Neuronal stem cell (in vitro differentiated cells): ENCODE data around the gene PPP3CA.

Experiments used
- DNase-seq: peaks from one replicate; pipeline ENCODE4 v3.0.0-alpha.2; 2013; ENCODE audit warnings: low spot score
- H2AFZ ChIP-seq: one replicate; pipeline ENCODE4 v1.6.1; 2013; ENCODE audit warnings: mild to moderate bottlenecking, low read length, inconsistent platforms
- H2AK5ac ChIP-seq: 2 replicates; pipeline ENCODE4 v1.6.1; 2013; ENCODE audit warnings: low read depth, mild to moderate bottlenecking, inconsistent platforms, low read length, moderate library complexity, mixed read lengths
- H2BK120ac ChIP-seq: 2 replicates; pipeline ENCODE4 v1.6.1; 2013; ENCODE audit warnings: low read depth, mild to moderate bottlenecking, inconsistent platforms, low read length, moderate library complexity, mixed read lengths
- H2BK12ac ChIP-seq: one replicate; pipeline ENCODE4 v1.6.1; 2013; ENCODE audit warnings: low read length, inconsistent platforms
- H2BK15ac ChIP-seq: 2 replicates; pipeline ENCODE4 v1.6.1; 2013; ENCODE audit warnings: mild to moderate bottlenecking, low read length, inconsistent platforms, mixed read lengths
- H2BK5ac ChIP-seq: one replicate; pipeline ENCODE4 v1.6.1; 2013; ENCODE audit warnings: inconsistent platforms, mild to moderate bottlenecking, low read length, moderate library complexity
- H3K14ac ChIP-seq: one replicate; pipeline ENCODE4 v1.6.1; 2013; ENCODE audit warnings: low read length, inconsistent platforms
- H3K18ac ChIP-seq: 2 replicates; pipeline ENCODE4 v1.6.1; 2013; ENCODE audit warnings: low read length, inconsistent platforms
- H3K23ac ChIP-seq: 2 replicates; pipeline ENCODE4 v1.6.1; 2013; ENCODE audit warnings: low read depth, mild to moderate bottlenecking, mixed read lengths, low read length, inconsistent platforms; ENCODE audit not compliant: poor library complexity
- H3K27ac ChIP-seq: replicated peaks from 3 replicates; pipeline ENCODE4 v1.5.1; 2013; ENCODE audit warnings: low read length, inconsistent platforms
- H3K27me3 ChIP-seq, 3 experiments: 2 replicates each; pipeline ENCODE4 v1.6.1; 2013; ENCODE audit warnings: low read length in 3 of 3, mild to moderate bottlenecking in 2 of 3, inconsistent platforms in 1 of 3, low read depth in 1 of 3, mixed read lengths in 1 of 3, moderate library complexity in 1 of 3; ENCODE audit not compliant: control insufficient read depth in 3 of 3, insufficient read depth in 3 of 3
- H3K36me3 ChIP-seq, 2 donors: replicated peaks in 1 of 2; 2 replicates each; pipeline ENCODE4 v1.6.1; 2013; ENCODE audit warnings: low read length in 2 of 2; ENCODE audit not compliant: control insufficient read depth in 2 of 2, insufficient read depth in 2 of 2
- H3K4ac ChIP-seq: 2 replicates; pipeline ENCODE4 v1.6.1; 2013; ENCODE audit warnings: inconsistent platforms, mild to moderate bottlenecking, low read length, moderate library complexity
- H3K4me1 ChIP-seq, 2 donors: 1 replicate in 1 of 2; 2 replicates in 1 of 2; pipeline ENCODE4 v1.6.1; 2013; ENCODE audit warnings: low read length in 2 of 2, low read depth in 1 of 2; ENCODE audit not compliant: control insufficient read depth in 2 of 2, insufficient read depth in 1 of 2
- H3K4me2 ChIP-seq: one replicate; pipeline ENCODE4 v1.6.1; 2013; ENCODE audit warnings: mild to moderate bottlenecking, low read length, inconsistent platforms; ENCODE audit not compliant: insufficient read depth, poor library complexity, severe bottlenecking
- H3K4me3 ChIP-seq, 2 donors: 2 replicates each; pipeline ENCODE4 v1.5.1; 2013; ENCODE audit warnings: low read length in 2 of 2, mild to moderate bottlenecking in 2 of 2, inconsistent platforms in 1 of 2, moderate library complexity in 1 of 2
- H3K79me1 ChIP-seq: one replicate; pipeline ENCODE4 v1.6.1; 2013; ENCODE audit warnings: low read depth, mild to moderate bottlenecking, inconsistent platforms, low read length, moderate library complexity
- H3K9ac ChIP-seq: one replicate; pipeline ENCODE4 v1.6.1; 2013; ENCODE audit warnings: mild to moderate bottlenecking, low read depth, low read length, inconsistent platforms; ENCODE audit not compliant: poor library complexity
- H3K9me3 ChIP-seq, 2 donors: replicated peaks in 1 of 2; 2 replicates each; pipeline versions ENCODE3 to v1.6.1; 2013; ENCODE audit warnings: low read length in 2 of 2, mild to moderate bottlenecking in 2 of 2, inconsistent platforms in 1 of 2, low read depth in 1 of 2, mixed read lengths in 1 of 2, moderate library complexity in 1 of 2; ENCODE audit not compliant: control insufficient read depth in 2 of 2, insufficient read depth in 1 of 2
- H4K8ac ChIP-seq: one replicate; pipeline ENCODE4 v1.6.1; 2013; ENCODE audit warnings: low read depth, mild to moderate bottlenecking, inconsistent platforms, low read length, moderate library complexity
- H4K91ac ChIP-seq: one replicate; pipeline ENCODE4 v1.6.1; 2013; ENCODE audit warnings: low read length, low read depth, mild to moderate bottlenecking, inconsistent platforms; ENCODE audit not compliant: poor library complexity
- WGBS, 2 donors: extraction: QIAGEN DNeasy Blood & Tissue Kit; methylation state at CpG; one replicate each; pipeline ENCODE4 v1.1.7; 2013; ENCODE audit warnings: missing lambda C conversion rate in 2 of 2, mixed read lengths in 1 of 2; ENCODE audit not compliant: insufficient read length in 2 of 2, insufficient replicate concordance in 1 of 2; ENCODE audit errors: extremely low coverage in 2 of 2; 5-methylcytosine and 5-hydroxymethylcytosine counted together

PPP3CA gene

DNA sequence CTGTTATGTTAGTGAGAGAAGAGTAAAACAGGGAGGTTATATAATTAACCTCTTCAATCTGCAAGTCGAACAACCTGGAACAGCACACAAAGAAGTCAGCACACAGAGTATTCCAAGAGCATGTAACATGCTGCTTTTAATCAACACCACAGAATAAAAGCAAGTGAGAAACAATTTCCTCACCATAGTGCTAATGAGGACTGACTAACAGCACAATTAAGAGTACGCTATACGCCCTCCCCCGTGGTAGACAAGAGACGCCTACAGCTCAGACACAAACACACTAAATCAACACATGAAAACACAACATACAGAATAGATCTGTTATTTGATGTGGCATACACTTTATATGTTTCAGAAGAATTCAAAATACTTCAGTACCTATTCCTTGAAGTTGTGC, 103.0 kb downstream of the PPP3CA start:
- no peak overlapping the region for H3K18ac ChIP-seq
- peaks cover 0 to 4% of the 10 kb centered on the region in 2 donors for H3K4me1 ChIP-seq
- H3K27ac ChIP-seq: no peak overlapping the region
- no peaks in the 10 kb centered on the region for H3K36me3 ChIP-seq
- H2BK120ac ChIP-seq: no peak overlapping the region
- no CpG with 5 or more reads among the region's 5 CpGs for WGBS, 2 donors
- H4K8ac ChIP-seq: no peak overlapping the region
- no peak overlapping the region for H4K91ac ChIP-seq
- no peak overlapping the region for H2BK5ac ChIP-seq
- no peak overlapping the region for H3K14ac ChIP-seq
- H3K9ac ChIP-seq: no peak overlapping the region
- no peaks in the 10 kb centered on the region for H3K9me3 ChIP-seq
- H3K4me2 ChIP-seq: no peak overlapping the region
- no peak overlapping the region for H2AFZ ChIP-seq
- no peak for DNase-seq
- H3K4me3 ChIP-seq: no peak overlapping the region
- no peak overlapping the region for H3K23ac ChIP-seq
- no peak overlapping the region for H2BK12ac ChIP-seq
- H2AK5ac ChIP-seq: no peak overlapping the region
- H3K27me3 ChIP-seq: no peaks in the 10 kb centered on the region
- no peak overlapping the region for H2BK15ac ChIP-seq
- H3K79me1 ChIP-seq: no peaks in the 10 kb centered on the region
- no peak overlapping the region for H3K4ac ChIP-seq

DNA sequence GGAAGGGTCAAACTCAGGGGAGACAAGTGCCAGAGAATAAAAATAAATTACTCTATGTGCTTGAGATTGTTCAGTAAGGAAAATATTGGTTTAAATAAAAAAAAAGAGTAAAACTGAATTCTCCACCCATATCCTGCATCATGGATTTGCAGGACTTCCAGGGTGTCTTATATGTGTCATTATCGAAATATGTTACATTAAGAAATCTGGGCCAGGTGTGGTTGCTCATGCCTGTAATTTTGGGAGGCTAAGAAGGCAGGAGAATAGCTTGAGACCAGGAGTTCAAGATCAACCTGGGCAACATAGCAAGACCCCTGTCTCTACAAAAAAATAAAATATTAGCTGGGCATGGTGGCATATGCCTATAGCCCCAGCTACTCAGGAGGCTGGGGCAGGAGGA, 104.9 kb downstream of the PPP3CA start:
- no peak overlapping the region for H4K91ac ChIP-seq
- H2AK5ac ChIP-seq: no peak overlapping the region
- H3K27ac ChIP-seq: no peak overlapping the region
- no peak for DNase-seq
- no peak overlapping the region for H2AFZ ChIP-seq
- H3K18ac ChIP-seq: no peak overlapping the region
- no peaks in the 10 kb centered on the region for H3K36me3 ChIP-seq
- no peak overlapping the region for H3K23ac ChIP-seq
- H2BK5ac ChIP-seq: no peak overlapping the region
- H3K9ac ChIP-seq: no peak overlapping the region
- WGBS, 2 donors: no CpG with 5 or more reads among the region's 1 CpG
- no peak overlapping the region for H3K4ac ChIP-seq
- no peak overlapping the region for H2BK15ac ChIP-seq
- H3K79me1 ChIP-seq: no peaks in the 10 kb centered on the region
- H3K14ac ChIP-seq: no peak overlapping the region
- no peak overlapping the region for H2BK12ac ChIP-seq
- no peak overlapping the region for H2BK120ac ChIP-seq
- no peak overlapping the region for H4K8ac ChIP-seq
- H3K4me1 ChIP-seq: peaks cover 0 to 4% of the 10 kb centered on the region in 2 donors
- no peaks in the 10 kb centered on the region for H3K27me3 ChIP-seq
- no peak overlapping the region for H3K4me2 ChIP-seq
- H3K4me3 ChIP-seq: no peak overlapping the region
- H3K9me3 ChIP-seq: no peaks in the 10 kb centered on the region

- no peak overlapping the region for H2BK15ac ChIP-seq
- H3K4me1 ChIP-seq: peaks cover 0 to 4% of the 10 kb centered on the region in 2 donors
These were observed 107.2 kb downstream of the PPP3CA start for GRCh38 chr4:101240099-101240498.

GRCh38 chr4:101239665-101240064, 107.7 kb downstream of the PPP3CA start:
- Histone ChIP-seq H3K4me2 (no peak overlapping the region), H3K4me3 (no peak overlapping the region), H3K4ac (no peak overlapping the region), H2AFZ (no peak overlapping the region), H3K79me1 (no peaks in the 10 kb centered on the region), H2BK5ac (no peak overlapping the region), H4K91ac (no peak overlapping the region), H3K23ac (no peak overlapping the region), H3K36me3 (no peaks in the 10 kb centered on the region), H2BK15ac (no peak overlapping the region), H3K14ac (no peak overlapping the region), H2AK5ac (no peak overlapping the region), H4K8ac (no peak overlapping the region), H3K9ac (no peak overlapping the region), H3K27me3 (no peaks in the 10 kb centered on the region), H2BK120ac (no peak overlapping the region), H3K27ac (no peak overlapping the region), H3K9me3 (no peaks in the 10 kb centered on the region), H3K18ac (no peak overlapping the region), H2BK12ac (no peak overlapping the region), H3K4me1 (peaks cover 0 to 3% of the 10 kb centered on the region in 2 donors)
- DNase-seq: no peak
- no CpG with 5 or more reads among the region's 1 CpG for WGBS, 2 donors

More at GRCh38 chr4:101240099-101240498, 107.2 kb downstream of the PPP3CA start:
- Histone ChIP-seq H3K18ac (no peak overlapping the region), H3K27ac (no peak overlapping the region), H3K9ac (no peak overlapping the region), H2BK12ac (no peak overlapping the region), H3K36me3 (no peaks in the 10 kb centered on the region), H2BK120ac (no peak overlapping the region), H3K23ac (no peak overlapping the region), H3K14ac (no peak overlapping the region), H4K91ac (no peak overlapping the region), H3K79me1 (no peaks in the 10 kb centered on the region), H3K4me3 (no peak overlapping the region), H3K27me3 (no peaks in the 10 kb centered on the region), H3K4me2 (no peak overlapping the region), H2AK5ac (no peak overlapping the region), H4K8ac (no peak overlapping the region), H3K4ac (no peak overlapping the region), H3K9me3 (no peaks in the 10 kb centered on the region), H2BK5ac (no peak overlapping the region), H2AFZ (no peak overlapping the region)
- no CpG with 5 or more reads among the region's 3 CpGs for whole genome bisulfite sequencing, 2 donors
- no peak for DNase-seq
